Epithelial cell of proximal tubule (primary cell): ENCODE data around the gene BMPR1B. TPM values are rescaled to one million over a fixed set of nuclear protein-coding genes. Genes with fewer than 3 reads are reported as not detected.

Experiments used
- DNase-seq: peaks from one replicate; pipeline ENCODE4 v3.0.0-alpha.2; 2011; ENCODE audit warnings: low read depth
- H3K4me3 ChIP-seq: 2 replicates; pipeline ENCODE4 v1.5.1; 2011; ENCODE audit warnings: low read depth, mild to moderate bottlenecking, low read length
- total RNA-seq: library from RNA; depleted of rRNA; stranded (reverse); fragments of >200 nt; gene quantifications from 2 replicates; pipeline ENCODE4 v1.2.3, GENCODE V29; 2015
- TF ChIP-seq, protein P1 (sequence below): conservative IDR thresholded peaks from 2 replicates; pipeline ENCODE4 v1.5.1; 2012; ENCODE audit warnings: low read depth, mild to moderate bottlenecking, low read length

The BMPR1B gene
- total RNA-seq, 1 donor from 2014 or later, result 2.0 TPM

DNA sequence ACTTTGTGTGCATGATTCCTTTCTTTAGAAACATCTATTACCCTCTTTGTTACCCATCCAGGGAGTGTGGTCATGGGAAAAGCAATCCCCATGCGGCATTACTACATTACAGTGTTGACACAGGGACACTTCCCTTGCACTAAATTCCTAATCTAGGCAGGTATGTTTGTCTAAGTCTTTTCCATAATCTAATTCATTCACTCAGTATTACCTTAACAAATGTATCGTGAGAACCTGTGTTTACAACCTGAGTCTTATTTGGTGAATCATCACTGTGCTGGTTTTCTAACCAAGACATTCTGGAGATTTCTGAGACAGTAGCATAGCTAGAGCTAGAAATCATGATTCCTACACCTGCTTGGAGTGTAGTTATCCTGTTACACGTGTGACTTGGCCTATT, 326.8 kb downstream of the BMPR1B start:
- H3K4me3 ChIP-seq, result no peak overlapping the region
- TF ChIP-seq, protein P1, sequence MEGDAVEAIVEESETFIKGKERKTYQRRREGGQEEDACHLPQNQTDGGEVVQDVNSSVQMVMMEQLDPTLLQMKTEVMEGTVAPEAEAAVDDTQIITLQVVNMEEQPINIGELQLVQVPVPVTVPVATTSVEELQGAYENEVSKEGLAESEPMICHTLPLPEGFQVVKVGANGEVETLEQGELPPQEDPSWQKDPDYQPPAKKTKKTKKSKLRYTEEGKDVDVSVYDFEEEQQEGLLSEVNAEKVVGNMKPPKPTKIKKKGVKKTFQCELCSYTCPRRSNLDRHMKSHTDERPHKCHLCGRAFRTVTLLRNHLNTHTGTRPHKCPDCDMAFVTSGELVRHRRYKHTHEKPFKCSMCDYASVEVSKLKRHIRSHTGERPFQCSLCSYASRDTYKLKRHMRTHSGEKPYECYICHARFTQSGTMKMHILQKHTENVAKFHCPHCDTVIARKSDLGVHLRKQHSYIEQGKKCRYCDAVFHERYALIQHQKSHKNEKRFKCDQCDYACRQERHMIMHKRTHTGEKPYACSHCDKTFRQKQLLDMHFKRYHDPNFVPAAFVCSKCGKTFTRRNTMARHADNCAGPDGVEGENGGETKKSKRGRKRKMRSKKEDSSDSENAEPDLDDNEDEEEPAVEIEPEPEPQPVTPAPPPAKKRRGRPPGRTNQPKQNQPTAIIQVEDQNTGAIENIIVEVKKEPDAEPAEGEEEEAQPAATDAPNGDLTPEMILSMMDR, result no peak
- DNase-seq, result no peak

DNA sequence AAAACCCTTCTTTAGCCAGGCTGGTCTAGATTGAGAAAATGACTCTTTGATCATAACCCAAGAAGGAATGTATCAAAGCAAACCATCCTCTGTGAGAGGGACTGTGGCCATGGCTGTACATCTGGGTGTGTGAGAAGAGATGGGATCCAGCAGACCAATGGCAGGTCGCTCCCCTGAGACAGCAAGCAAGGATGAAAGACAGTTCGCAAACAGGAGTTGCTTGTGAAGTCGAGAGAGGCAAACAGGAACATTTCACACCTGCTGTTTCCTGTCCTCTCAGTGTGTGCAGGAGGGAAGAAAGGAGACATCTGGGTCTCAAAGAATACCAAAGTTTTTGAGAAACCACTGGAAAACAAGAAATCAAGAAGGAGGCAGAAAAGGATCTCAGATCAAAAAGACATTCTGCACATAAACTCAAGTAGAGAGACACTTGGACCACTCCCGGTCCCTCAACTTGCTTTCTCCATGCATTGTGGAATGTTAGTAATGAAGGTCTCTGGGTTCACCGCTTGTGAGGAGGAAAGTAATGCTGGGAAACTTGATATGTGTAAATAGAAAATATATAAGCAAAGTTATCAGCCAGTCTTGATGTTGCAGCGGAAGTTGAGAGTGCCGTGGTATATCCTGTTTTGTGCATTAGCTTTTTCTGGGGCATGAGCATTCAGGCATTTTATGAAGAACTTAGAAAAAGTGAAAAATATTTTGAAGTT, 327.5 kb downstream of the BMPR1B start:
- TF ChIP-seq, protein P1, result no peak
- H3K4me3 ChIP-seq, result no peak overlapping the region
- DNase-seq, result no peak

DNA sequence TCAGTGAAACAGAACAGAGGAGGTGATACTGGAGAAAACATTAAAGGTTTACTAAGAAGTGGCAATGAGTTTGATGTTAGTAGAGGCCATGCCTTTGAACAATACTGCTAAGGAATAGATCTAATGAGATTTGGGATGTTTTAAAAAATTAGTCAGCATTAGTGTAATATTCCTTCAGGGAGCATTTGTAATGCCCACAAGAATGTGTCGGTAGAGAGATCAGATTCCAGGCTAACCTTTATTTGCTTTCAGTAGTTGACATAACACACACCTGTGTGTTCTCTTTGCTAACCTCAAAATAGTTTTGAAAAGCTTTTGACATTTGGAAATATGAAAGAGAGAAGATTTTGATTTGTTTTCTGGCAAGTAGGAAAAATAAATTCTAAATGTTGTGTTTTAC, 328.8 kb downstream of the BMPR1B start:
- DNase-seq, result no peak
- TF ChIP-seq, protein P1, result no peak
- H3K4me3 ChIP-seq, result no peak overlapping the region

DNA sequence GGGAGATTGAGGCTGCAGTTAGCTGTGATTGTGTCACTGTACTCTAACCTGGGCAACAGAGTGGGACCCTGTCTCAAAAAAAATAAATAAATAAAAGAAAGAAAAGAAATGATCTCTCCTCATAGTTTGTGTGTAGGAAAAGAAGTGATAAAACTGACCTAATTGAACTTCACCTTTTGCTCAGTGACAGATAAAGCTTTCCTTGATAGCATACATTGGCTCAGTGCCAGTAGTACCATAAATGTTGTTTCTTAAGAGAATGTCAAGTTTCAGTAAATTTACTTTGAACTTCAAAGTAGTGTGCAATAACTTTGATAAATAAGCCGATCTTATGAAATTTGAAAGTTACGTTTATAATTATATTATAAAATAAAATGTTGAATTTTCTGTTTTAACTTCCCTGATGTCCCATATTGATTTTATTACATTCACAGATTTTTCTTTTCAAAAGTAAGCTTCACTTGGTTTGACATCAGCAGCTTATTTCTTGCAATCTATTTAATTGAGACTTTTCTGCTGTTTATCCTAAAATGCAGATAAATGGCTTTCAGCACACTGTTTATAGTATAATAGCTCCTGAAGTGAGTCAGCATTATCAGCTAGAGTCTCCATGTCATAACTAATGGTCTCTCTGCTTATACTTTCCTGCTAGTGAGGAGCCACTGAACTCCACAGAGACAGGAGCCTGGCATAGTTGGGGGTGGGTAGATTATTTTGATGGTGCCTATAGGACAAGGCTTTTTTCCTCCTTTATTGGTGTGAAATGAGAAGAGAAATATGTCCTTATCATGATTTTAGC, 330.1 kb downstream of the BMPR1B start:
- TF ChIP-seq, protein P1, result no peak
- H3K4me3 ChIP-seq, result no peak overlapping the region
- DNase-seq, result no peak

DNA sequence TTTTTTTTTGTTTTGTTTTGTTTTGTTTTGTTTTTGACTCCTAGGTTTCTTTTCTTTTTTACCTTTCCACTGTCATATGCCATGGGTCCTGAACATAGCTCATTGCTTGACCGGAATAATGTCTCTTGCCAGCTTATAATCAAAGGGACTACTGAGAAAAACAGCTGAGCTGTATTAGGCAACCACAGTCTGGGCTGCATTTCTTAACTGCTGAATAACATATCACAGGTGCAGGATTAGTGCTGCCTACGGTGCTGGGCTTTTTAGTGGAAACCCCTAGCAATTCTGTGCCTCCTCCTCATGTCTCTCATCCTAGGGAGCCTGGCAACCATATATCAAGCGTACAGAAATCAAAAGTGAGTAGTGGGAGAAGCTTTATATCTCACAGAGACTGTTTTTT, 333.5 kb downstream of the BMPR1B start:
- DNase-seq, result no peak
- no peak overlapping the region for H3K4me3 ChIP-seq
- TF ChIP-seq, protein P1, result no peak

DNA sequence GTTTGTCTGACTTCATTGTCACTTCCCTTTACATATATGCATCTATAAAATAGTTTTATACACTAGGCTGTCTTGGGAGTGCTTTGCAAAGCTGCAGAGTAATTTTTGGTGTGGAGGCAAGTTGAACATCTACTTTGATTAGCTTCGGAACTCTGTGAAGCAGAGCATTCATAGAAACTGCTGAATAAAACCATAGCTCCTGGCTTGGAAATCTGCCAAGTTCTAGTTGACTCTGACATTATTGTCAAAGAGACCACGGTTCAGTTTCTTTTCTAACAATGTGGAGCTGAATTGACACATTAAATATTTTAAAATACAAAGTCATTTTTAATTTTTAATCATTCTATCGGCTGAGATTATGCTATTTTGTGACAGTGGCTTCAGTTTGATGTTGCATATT, 335.0 kb downstream of the BMPR1B start:
- TF ChIP-seq, protein P1, result no peak
- H3K4me3 ChIP-seq, result no peak overlapping the region
- DNase-seq, result no peak

DNA sequence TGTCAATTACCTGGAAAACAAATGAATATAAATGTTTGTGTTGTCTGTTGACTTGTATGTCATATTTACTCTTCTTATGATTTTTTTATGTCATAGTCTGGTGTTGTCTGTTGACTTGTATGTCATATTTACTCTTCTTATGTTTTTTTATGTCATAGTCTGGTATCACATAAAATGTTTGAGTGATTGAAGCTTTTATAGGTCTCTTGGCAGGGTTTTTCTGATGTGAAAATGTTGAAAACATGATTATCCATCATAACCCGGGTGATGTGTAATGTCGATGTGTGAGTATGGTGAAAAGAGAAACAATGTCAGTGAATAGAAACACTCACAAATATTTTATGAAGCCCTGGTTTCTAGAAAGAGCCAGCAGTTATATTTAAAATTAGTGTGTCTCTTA, 335.7 kb downstream of the BMPR1B start:
- DNase-seq, result no peak
- TF ChIP-seq, protein P1, result no peak
- H3K4me3 ChIP-seq, result no peak overlapping the region
